HCT116 (cell line): ENCODE data around the gene AGTR1. TPM values are rescaled to one million over a fixed set of nuclear protein-coding genes. Genes with fewer than 3 reads are reported as not detected.
"Not testable (repeated sequence)": the region's sequence is repeated elsewhere in the genome, so short reads cannot be mapped to it uniquely, and the experiment has no call there.

Experiments
- ATAC-seq: fragments of 200-7000 bp; cut with Tn5 transposase; 2 replicates; pipeline ENCODE4 v1.9.1; 2020; ENCODE audit warnings: mild to moderate bottlenecking, moderate library complexity
- BruUV-seq: library from RNA; stranded (reverse); fragments of 400-500 nt; replicated peaks from 2 replicates; lab custom pipeline; 2021; lab: Mats Ljungman, UMichigan
- CTCF ChIA-PET: fragments of 300-600 bp; sonication (Branson Sonifier 250); formaldehyde crosslinking; loops from one replicate; lab custom pipeline; 2021; ENCODE audit warnings: antibody characterized with exemption; lab: Charles Lee
- POLR2A ChIA-PET: fragments of 300-600, 350-600 bp; sonication (Branson Sonifier 250); formaldehyde crosslinking; loops from one replicate; lab custom pipeline; 2021; ENCODE audit warnings: antibody characterized with exemption; lab: Charles Lee
- RAD21 ChIA-PET, 2 experiments: fragments of 300-600 bp; sonication (Branson Sonifier 250); formaldehyde crosslinking; loops; one replicate each; lab custom pipeline; 2023; ENCODE audit warnings: low total read pairs in 2 of 2; ENCODE audit not compliant: uncharacterized antibody in 2 of 2, unreplicated experiment in 2 of 2, low non-redundant PET in 1 of 2; lab: Charles Lee
- DNase-seq: peaks from one replicate; pipeline ENCODE4 v3.0.0-alpha.2; 2010; ENCODE audit warnings: low read depth, low spot score
- H2AFZ ChIP-seq: fragments of 200-600 bp; shearing (Covaris generic), sonication (generic); 2 replicates; pipeline ENCODE4 v1.6.1; 2017; ENCODE audit warnings: low read depth, mixed run types, mixed read lengths, antibody characterized with exemption, low read length; ENCODE audit not compliant: poor library complexity, severe bottlenecking
- H3K27ac ChIP-seq: 2 replicates; pipeline ENCODE4 v1.5.1; 2012; ENCODE audit warnings: low read depth, low read length
- H3K27me3 ChIP-seq: fragments of 200-600 bp; sonication (generic); 2 replicates; pipeline ENCODE4 v1.6.1; 2016; ENCODE audit warnings: mixed run types, low read length, mixed read lengths; ENCODE audit not compliant: insufficient read depth
- H3K36me3 ChIP-seq, 2 experiments: fragments of 200-500 bp in 1 of 2; fragments of 200-600 bp in 1 of 2; sonication (Bioruptor generic) in 1 of 2; sonication (generic) in 1 of 2; 2 replicates each; pipeline versions ENCODE4 v1.5.1 to v1.6.1; 2014 to 2016; ENCODE audit warnings: low read length in 2 of 2, inconsistent platforms in 1 of 2, mixed read lengths in 1 of 2, mixed run types in 1 of 2; ENCODE audit not compliant: insufficient read depth in 2 of 2, control insufficient read depth in 1 of 2
- H3K4me1 ChIP-seq, 2 experiments: fragments of 200-600 bp in 1 of 2; sonication (generic) in 1 of 2; 2 replicates each; pipeline versions ENCODE4 v1.5.1 to v1.6.1; 2012 to 2017; ENCODE audit warnings: low read length in 2 of 2, inconsistent platforms in 1 of 2, mild to moderate bottlenecking in 1 of 2, mixed read lengths in 1 of 2, mixed run types in 1 of 2, moderate library complexity in 1 of 2; ENCODE audit not compliant: insufficient read depth in 2 of 2, control insufficient read depth in 1 of 2
- H3K4me2 ChIP-seq: fragments of 200-600 bp; sonication (generic); 2 replicates; pipeline ENCODE4 v1.6.1; 2017; ENCODE audit warnings: mixed run types, low read length, mixed read lengths
- H3K4me3 ChIP-seq, 2 experiments: fragments of 200-600 bp in 1 of 2; sonication (generic) in 1 of 2; replicated peaks in 1 of 2; 2 replicates each; pipeline ENCODE4 v1.5.1; 2011 to 2016; ENCODE audit warnings: low read length in 2 of 2, control low read depth in 1 of 2, low read depth in 1 of 2, mild to moderate bottlenecking in 1 of 2, mixed read lengths in 1 of 2, mixed run types in 1 of 2
- H3K79me2 ChIP-seq: fragments of 200-600 bp; sonication (generic); 2 replicates; pipeline ENCODE4 v1.6.1; 2017; ENCODE audit warnings: mild to moderate bottlenecking, mixed run types, low read length, moderate library complexity, mixed read lengths; ENCODE audit not compliant: insufficient read depth
- H3K9ac ChIP-seq: fragments of 200-600 bp; sonication (generic); 2 replicates; pipeline ENCODE4 v1.6.1; 2016; ENCODE audit warnings: low read length, mixed read lengths
- H3K9me2 ChIP-seq: fragments of 200-600 bp; sonication (generic), shearing (Covaris generic); 2 replicates; pipeline ENCODE4 v1.6.1; 2017; ENCODE audit warnings: mixed run types, mild to moderate bottlenecking, moderate library complexity; ENCODE audit not compliant: insufficient read depth
- H3K9me3 ChIP-seq, 2 experiments: fragments of 200-500 bp in 1 of 2; fragments of 200-600 bp in 1 of 2; sonication (Bioruptor generic) in 1 of 2; sonication (generic) in 1 of 2; 2 replicates each; pipeline ENCODE4 v1.6.1; 2014 to 2017; ENCODE audit warnings: low read length in 2 of 2, mixed read lengths in 2 of 2, inconsistent platforms in 1 of 2, low read depth in 1 of 2, mild to moderate bottlenecking in 1 of 2, mixed run types in 1 of 2, moderate library complexity in 1 of 2; ENCODE audit not compliant: control insufficient read depth in 1 of 2, insufficient read depth in 1 of 2
- H4K20me1 ChIP-seq: fragments of 200-600 bp; sonication (generic), shearing (Covaris generic); 2 replicates; pipeline ENCODE4 v1.6.1; 2017; ENCODE audit warnings: mixed run types, mild to moderate bottlenecking, moderate library complexity; ENCODE audit not compliant: insufficient read depth
- CBX3 ChIP-seq: IDR thresholded peaks from 2 replicates; pipeline ENCODE4 v1.6.1; 2012; ENCODE audit warnings: low read depth
- CEBPB ChIP-seq: IDR thresholded peaks from 2 replicates; pipeline ENCODE4 v1.6.1; 2012; ENCODE audit warnings: low read depth
- CTCF ChIP-seq, 3 experiments: fragments of 200-600 bp in 1 of 3; sonication (generic) in 1 of 3; IDR thresholded peaks in 2 of 3; conservative IDR thresholded peaks in 1 of 3; 2 replicates each; pipeline ENCODE4 v1.5.1; 2012 to 2017; ENCODE audit warnings: low read depth in 2 of 3, low read length in 2 of 3, antibody characterized with exemption in 1 of 3, borderline replicate concordance in 1 of 3, control low read depth in 1 of 3, mild to moderate bottlenecking in 1 of 3, mixed read lengths in 1 of 3, mixed run types in 1 of 3, moderate library complexity in 1 of 3; ENCODE audit not compliant: insufficient read depth in 1 of 3
- EZH2phosphoT487 ChIP-seq: fragments of 200-600 bp; IDR thresholded peaks from 2 replicates; pipeline ENCODE4 v1.6.1; 2018; ENCODE audit warnings: antibody characterized with exemption, borderline replicate concordance
- FOSL1 ChIP-seq: IDR thresholded peaks from 2 replicates; pipeline ENCODE4 v1.6.1; 2012; ENCODE audit warnings: low read depth
- JUND ChIP-seq: IDR thresholded peaks from 2 replicates; pipeline ENCODE4 v1.6.1; 2012
- RAD21 ChIP-seq: IDR thresholded peaks from 2 replicates; pipeline ENCODE4 v1.6.1; 2012; ENCODE audit warnings: low read depth, mild to moderate bottlenecking
- SP1 ChIP-seq: IDR thresholded peaks from 2 replicates; pipeline ENCODE4 v1.6.1; 2012; ENCODE audit warnings: low read depth
- SRF ChIP-seq: IDR thresholded peaks from 2 replicates; pipeline ENCODE4 v1.6.1; 2012; ENCODE audit warnings: low read depth
- TCF7L2 ChIP-seq: IDR thresholded peaks from 2 replicates; pipeline ENCODE4 v1.7.0; 2011; ENCODE audit warnings: borderline replicate concordance, inconsistent platforms; ENCODE audit not compliant: insufficient read depth, insufficient read length; ENCODE audit errors: extremely low read depth
- ZFX ChIP-seq: fragments of 450-650 bp; IDR thresholded peaks from 2 replicates; pipeline ENCODE4 v1.6.1; 2017
- ZNF274 ChIP-seq: fragments of 200-500 bp; sonication (Bioruptor generic); IDR thresholded peaks from 2 replicates; pipeline ENCODE4 v1.6.1; 2014; ENCODE audit warnings: mild to moderate bottlenecking, low read depth, low read length, inconsistent platforms
- intact Hi-C: fragments of 100-400 bp; cut with micrococcal nuclease; formaldehyde crosslinking; loops from 2 replicates; pipeline ENCODE4 v1.10.0; 2022
- total RNA-seq: library from RNA; stranded (reverse); gene quantifications from one replicate; pipeline ENCODE4 v1.2.1, GENCODE V29; 2021; ENCODE audit not compliant: unreplicated experiment
- TF ChIP-seq, protein P1 (sequence below): IDR thresholded peaks from 2 replicates; pipeline ENCODE4 v1.6.1; 2012; ENCODE audit warnings: low read depth
- TF ChIP-seq, protein P2 (sequence below): IDR thresholded peaks from 2 replicates; pipeline ENCODE4 v1.6.1; 2011; ENCODE audit warnings: mild to moderate bottlenecking, low read length, moderate library complexity; ENCODE audit not compliant: insufficient replicate concordance; ENCODE audit errors: extremely low read depth

The AGTR1 gene
- total RNA-seq, 1 experiment from 2014 or later: not detected

DNA sequence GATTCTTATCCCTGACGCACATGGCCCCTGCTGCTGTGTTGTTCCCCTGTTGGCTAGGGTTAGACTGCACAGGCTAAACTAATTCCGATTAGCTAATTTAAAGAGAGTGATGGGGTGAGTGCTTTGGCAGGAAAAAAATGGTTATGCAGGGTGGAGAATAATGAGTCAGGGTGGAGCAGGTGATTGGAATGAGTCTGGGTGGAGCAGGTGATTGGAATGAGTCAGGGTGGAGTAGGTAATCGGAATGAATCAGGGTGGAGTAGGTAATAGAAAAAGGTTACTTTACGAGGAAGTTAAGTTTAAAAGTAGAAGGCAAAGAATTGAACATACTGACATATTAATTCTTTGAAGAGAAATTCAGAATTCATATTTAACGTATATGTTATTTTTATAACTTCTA lies 55.7 kb downstream of the AGTR1 start:
- intact Hi-C loops, H3K4me3 ChIP-seq, H3K27ac ChIP-seq, H3K9ac ChIP-seq, H4K20me1 ChIP-seq, POLR2A ChIA-PET, H3K36me3 ChIP-seq, H3K9me3 ChIP-seq, H3K9me2 ChIP-seq, H3K27me3 ChIP-seq, H2AFZ ChIP-seq, CTCF ChIA-PET, BruUV-seq, H3K79me2 ChIP-seq, RAD21 ChIA-PET: not testable (repeated sequence)
- ATAC-seq (peak; percentile 52; the same call in 1 of the 2 replicates), DNase-seq (peak; percentile 19)
- peak; percentile 37 for TF ChIP-seq JUND
- TF ChIP-seq FOSL1: peak; percentile 58
- 0 out of 2 replicates have a peak, but pooled peaks have one; percentile 37 for TF ChIP-seq SP1
- TF ChIP-seq CBX3: peak; percentile 76
- peaks cover 0 to 11% of the 10 kb centered on the region in 2 experiments; a peak in 2 of 4 replicates for H3K4me1 ChIP-seq
- peak overlapping the region; percentile 48 for H3K4me2 ChIP-seq

- Histone ChIP-seq H3K9me2 (no peaks in the 10 kb centered on the region), H3K4me1 (peaks cover 0 to 11% of the 10 kb centered on the region in 2 experiments; a peak in 2 of 4 replicates), H3K9ac (no peak overlapping the region), H3K4me2 (no peak overlapping the region), H3K9me3 (no peaks in the 10 kb centered on the region), H4K20me1 (no peaks in the 10 kb centered on the region), H3K27me3 (no peaks in the 10 kb centered on the region), H3K36me3 (no peaks in the 10 kb centered on the region), H3K4me3 (no peak overlapping the region), H3K79me2 (no peaks in the 10 kb centered on the region), H3K27ac (no peak overlapping the region), H2AFZ (no peak overlapping the region)
- no peak for ATAC-seq
- no TSS peak for BruUV-seq
- CTCF ChIA-PET: no interaction called here
- POLR2A ChIA-PET: no interaction called here
- no peak for DNase-seq
- intact Hi-C loops: no loop called here
- RAD21 ChIA-PET: no interaction called here
- TF ChIP-seq CEBPB: no peak
- no peak for TF ChIP-seq TCF7L2
- TF ChIP-seq EZH2phosphoT487: no peak
- TF ChIP-seq, protein P1, sequence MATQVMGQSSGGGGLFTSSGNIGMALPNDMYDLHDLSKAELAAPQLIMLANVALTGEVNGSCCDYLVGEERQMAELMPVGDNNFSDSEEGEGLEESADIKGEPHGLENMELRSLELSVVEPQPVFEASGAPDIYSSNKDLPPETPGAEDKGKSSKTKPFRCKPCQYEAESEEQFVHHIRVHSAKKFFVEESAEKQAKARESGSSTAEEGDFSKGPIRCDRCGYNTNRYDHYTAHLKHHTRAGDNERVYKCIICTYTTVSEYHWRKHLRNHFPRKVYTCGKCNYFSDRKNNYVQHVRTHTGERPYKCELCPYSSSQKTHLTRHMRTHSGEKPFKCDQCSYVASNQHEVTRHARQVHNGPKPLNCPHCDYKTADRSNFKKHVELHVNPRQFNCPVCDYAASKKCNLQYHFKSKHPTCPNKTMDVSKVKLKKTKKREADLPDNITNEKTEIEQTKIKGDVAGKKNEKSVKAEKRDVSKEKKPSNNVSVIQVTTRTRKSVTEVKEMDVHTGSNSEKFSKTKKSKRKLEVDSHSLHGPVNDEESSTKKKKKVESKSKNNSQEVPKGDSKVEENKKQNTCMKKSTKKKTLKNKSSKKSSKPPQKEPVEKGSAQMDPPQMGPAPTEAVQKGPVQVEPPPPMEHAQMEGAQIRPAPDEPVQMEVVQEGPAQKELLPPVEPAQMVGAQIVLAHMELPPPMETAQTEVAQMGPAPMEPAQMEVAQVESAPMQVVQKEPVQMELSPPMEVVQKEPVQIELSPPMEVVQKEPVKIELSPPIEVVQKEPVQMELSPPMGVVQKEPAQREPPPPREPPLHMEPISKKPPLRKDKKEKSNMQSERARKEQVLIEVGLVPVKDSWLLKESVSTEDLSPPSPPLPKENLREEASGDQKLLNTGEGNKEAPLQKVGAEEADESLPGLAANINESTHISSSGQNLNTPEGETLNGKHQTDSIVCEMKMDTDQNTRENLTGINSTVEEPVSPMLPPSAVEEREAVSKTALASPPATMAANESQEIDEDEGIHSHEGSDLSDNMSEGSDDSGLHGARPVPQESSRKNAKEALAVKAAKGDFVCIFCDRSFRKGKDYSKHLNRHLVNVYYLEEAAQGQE: no peak
- no peak for TF ChIP-seq SRF
- no peak for TF ChIP-seq CTCF (IDR thresholded peaks at IDR 0.05 in 2 of 3, conservative IDR thresholded peaks at IDR 0.05 in 1 of 3; ENCODE audit: borderline replicate concordance in 1 of 3, insufficient read depth in 1 of 3, low read depth in 2 of 3, low read length in 2 of 3)
- TF ChIP-seq ZFX: no peak
- TF ChIP-seq RAD21: no peak
- TF ChIP-seq ZNF274: no peak
- TF ChIP-seq, protein P2, sequence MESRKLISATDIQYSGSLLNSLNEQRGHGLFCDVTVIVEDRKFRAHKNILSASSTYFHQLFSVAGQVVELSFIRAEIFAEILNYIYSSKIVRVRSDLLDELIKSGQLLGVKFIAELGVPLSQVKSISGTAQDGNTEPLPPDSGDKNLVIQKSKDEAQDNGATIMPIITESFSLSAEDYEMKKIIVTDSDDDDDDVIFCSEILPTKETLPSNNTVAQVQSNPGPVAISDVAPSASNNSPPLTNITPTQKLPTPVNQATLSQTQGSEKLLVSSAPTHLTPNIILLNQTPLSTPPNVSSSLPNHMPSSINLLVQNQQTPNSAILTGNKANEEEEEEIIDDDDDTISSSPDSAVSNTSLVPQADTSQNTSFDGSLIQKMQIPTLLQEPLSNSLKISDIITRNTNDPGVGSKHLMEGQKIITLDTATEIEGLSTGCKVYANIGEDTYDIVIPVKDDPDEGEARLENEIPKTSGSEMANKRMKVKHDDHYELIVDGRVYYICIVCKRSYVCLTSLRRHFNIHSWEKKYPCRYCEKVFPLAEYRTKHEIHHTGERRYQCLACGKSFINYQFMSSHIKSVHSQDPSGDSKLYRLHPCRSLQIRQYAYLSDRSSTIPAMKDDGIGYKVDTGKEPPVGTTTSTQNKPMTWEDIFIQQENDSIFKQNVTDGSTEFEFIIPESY: no peak
Observed at GRCh38 chr3:148755570-148755969, 57.9 kb downstream of the AGTR1 start.
